ENCODE results near the gene PRKN. TPM values are rescaled to one million over a fixed set of nuclear protein-coding genes. Genes with fewer than 3 reads are reported as not detected.

The PRKN gene
- total RNA-seq, 1 experiment from 2014 or later = 1.2 TPM

- TF ChIP-seq EZH2 (IDR thresholded peaks at IDR 0.05; ENCODE audit: borderline replicate concordance, low read depth, low read length, poor library complexity, severe bottlenecking) (no peak), CTCF (conservative IDR thresholded peaks at IDR 0.05; ENCODE audit: low read depth, low read length) (no peak)
- no peak overlapping the region for H3K4me3 ChIP-seq (ENCODE audit: low read depth, low read length, poor library complexity, severe bottlenecking)
- no peak for DNase-seq (ENCODE audit: low spot score)
- BruUV-seq (replicated peaks) = no TSS peak
- H3K4me1 ChIP-seq (ENCODE audit: insufficient read depth, low read length, poor library complexity, severe bottlenecking) = no peaks in the 10 kb centered on the region
- CTCF ChIA-PET = no interaction called here
- no peaks in the 10 kb centered on the region for H3K36me3 ChIP-seq (ENCODE audit: insufficient read depth, low read length, poor library complexity, severe bottlenecking)
- H3K27ac ChIP-seq (ENCODE audit: low read depth, low read length, poor library complexity, severe bottlenecking) = no peak overlapping the region
- H3K9me3 ChIP-seq (ENCODE audit: low read depth, low read length, poor library complexity, severe bottlenecking) = no peaks in the 10 kb centered on the region
- POLR2A ChIA-PET (ENCODE audit: low non-redundant PET) = no interaction called here
- no peaks in the 10 kb centered on the region for H3K27me3 ChIP-seq (replicated peaks; ENCODE audit: insufficient read depth, low read depth, low read length, poor library complexity)
- intact Hi-C loops (cut with micrococcal nuclease; ENCODE audit: unreplicated experiment) = no loop called here
Measured at GRCh38 chr6:162090734-162091133, 636.8 kb downstream of the PRKN start.

GRCh38 chr6:162088091-162088490, 639.5 kb downstream of the PRKN start:
- POLR2A ChIA-PET (ENCODE audit: low non-redundant PET) = no interaction called here
- Histone ChIP-seq H3K36me3 (ENCODE audit: insufficient read depth, low read length, poor library complexity, severe bottlenecking) (no peaks in the 10 kb centered on the region), H3K9me3 (ENCODE audit: low read depth, low read length, poor library complexity, severe bottlenecking) (peaks cover 4% of the 10 kb centered on the region), H3K27me3 (replicated peaks; ENCODE audit: insufficient read depth, low read depth, low read length, poor library complexity) (no peaks in the 10 kb centered on the region), H3K4me3 (ENCODE audit: low read depth, low read length, poor library complexity, severe bottlenecking) (no peak overlapping the region), H3K4me1 (ENCODE audit: insufficient read depth, low read length, poor library complexity, severe bottlenecking) (no peaks in the 10 kb centered on the region), H3K27ac (ENCODE audit: low read depth, low read length, poor library complexity, severe bottlenecking) (no peak overlapping the region)
- intact Hi-C loops (cut with micrococcal nuclease; ENCODE audit: unreplicated experiment) = no loop called here
- CTCF ChIA-PET = no interaction called here
- DNase-seq (ENCODE audit: low spot score) = no peak
- TF ChIP-seq EZH2 (IDR thresholded peaks at IDR 0.05; ENCODE audit: borderline replicate concordance, low read depth, low read length, poor library complexity, severe bottlenecking) (no peak), CTCF (conservative IDR thresholded peaks at IDR 0.05; ENCODE audit: low read depth, low read length) (no peak)
- BruUV-seq (replicated peaks) = no TSS peak

GRCh38 chr6:162085561-162085960, 642.0 kb downstream of the PRKN start:
- H3K4me3 ChIP-seq (ENCODE audit: low read depth, low read length, poor library complexity, severe bottlenecking) = no peak overlapping the region
- ChIA-PET POLR2A (ENCODE audit: low non-redundant PET) (no interaction called here), CTCF (no interaction called here)
- DNase-seq (ENCODE audit: low spot score) = no peak
- no TSS peak for BruUV-seq (replicated peaks)
- peaks cover 4% of the 10 kb centered on the region for H3K9me3 ChIP-seq (ENCODE audit: low read depth, low read length, poor library complexity, severe bottlenecking)
- H3K27ac ChIP-seq (ENCODE audit: low read depth, low read length, poor library complexity, severe bottlenecking) = no peak overlapping the region
- intact Hi-C loops (cut with micrococcal nuclease; ENCODE audit: unreplicated experiment) = no loop called here
- TF ChIP-seq CTCF (conservative IDR thresholded peaks at IDR 0.05; ENCODE audit: low read depth, low read length) (no peak), EZH2 (IDR thresholded peaks at IDR 0.05; ENCODE audit: borderline replicate concordance, low read depth, low read length, poor library complexity, severe bottlenecking) (no peak)
- no peaks in the 10 kb centered on the region for H3K36me3 ChIP-seq (ENCODE audit: insufficient read depth, low read length, poor library complexity, severe bottlenecking)
- H3K4me1 ChIP-seq (ENCODE audit: insufficient read depth, low read length, poor library complexity, severe bottlenecking) = no peaks in the 10 kb centered on the region
- H3K27me3 ChIP-seq (replicated peaks; ENCODE audit: insufficient read depth, low read depth, low read length, poor library complexity) = no peaks in the 10 kb centered on the region

Measured in A673 (cell line).